Measurements from ENCODE around the gene ANO9. TPM values are rescaled to one million over a fixed set of nuclear protein-coding genes. Genes with fewer than 3 reads are reported as not detected.

Gene ANO9
- total RNA-seq, 6 donors from 2014 or later = 11.7 to 62.9 (median 18.8) TPM

GRCh38 chr11:486189-486588 lies 44.4 kb upstream of the ANO9 start:
- Histone ChIP-seq H3K4me1 (no peaks in the 10 kb centered on the region), H3K27ac (no peak overlapping the region), H3K4me3 (no peak overlapping the region), H3K9me3 (no peaks in the 10 kb centered on the region), H3K27me3 (no peaks in the 10 kb centered on the region), H3K36me3 (peaks cover 0 to 23% (median 9%) of the 10 kb centered on the region in 4 donors)
- TF ChIP-seq EP300 (IDR thresholded peaks at IDR 0.05) (no peak), POLR2AphosphoS5 (IDR thresholded peaks at IDR 0.05) (no peak), CTCF (IDR thresholded peaks at IDR 0.05) (no peak), POLR2A (IDR thresholded peaks at IDR 0.05) (no peak)
- 95 to 97% methylated on average over 12 to 19 of the region's 23 CpGs for WGBS, 2 donors
- no peak for ATAC-seq (ENCODE audit: low FRiP score in 2 of 2)
- peak in 1 of 2 donors; percentile 62 for DNase-seq

- no peaks in the 10 kb centered on the region for H3K9me3 ChIP-seq
- H3K4me3 ChIP-seq = no peak overlapping the region
- no peak for TF ChIP-seq POLR2A (IDR thresholded peaks at IDR 0.05)
- no peak for TF ChIP-seq CTCF (IDR thresholded peaks at IDR 0.05)
- no peak for TF ChIP-seq POLR2AphosphoS5 (IDR thresholded peaks at IDR 0.05)
- TF ChIP-seq EP300 (IDR thresholded peaks at IDR 0.05) = no peak
- H3K27me3 ChIP-seq = no peaks in the 10 kb centered on the region
- ATAC-seq (ENCODE audit: low FRiP score in 2 of 2) (no peak), DNase-seq (peak in 1 of 2 donors; percentile 40)
- WGBS, 2 donors = 93 to 95% methylated on average over 38 of the region's 38 CpGs
- no peaks in the 10 kb centered on the region for H3K4me1 ChIP-seq
- H3K36me3 ChIP-seq = peaks cover 0 to 9% (median 2%) of the 10 kb centered on the region in 4 donors
- H3K27ac ChIP-seq = no peak overlapping the region
Observed at GRCh38 chr11:484616-485015, 42.8 kb upstream of the ANO9 start.

GRCh38 chr11:479311-479710 lies 37.5 kb upstream of the ANO9 start:
- no peak for TF ChIP-seq EP300 (IDR thresholded peaks at IDR 0.05)
- no peak for TF ChIP-seq POLR2AphosphoS5 (IDR thresholded peaks at IDR 0.05)
- TF ChIP-seq POLR2A (IDR thresholded peaks at IDR 0.05) = no peak

GRCh38 chr11:477052-477715 lies 35.4 kb upstream of the ANO9 start:
- DNase-seq (no peak), ATAC-seq (ENCODE audit: low FRiP score in 2 of 2) (no peak)
- Histone ChIP-seq H3K9me3 (no peaks in the 10 kb centered on the region), H3K4me3 (no peak overlapping the region), H3K36me3 (no peaks in the 10 kb centered on the region), H3K4me1 (no peaks in the 10 kb centered on the region), H3K27ac (no peak overlapping the region), H3K27me3 (no peaks in the 10 kb centered on the region)
- TF ChIP-seq POLR2AphosphoS5 (IDR thresholded peaks at IDR 0.05) (no peak), POLR2A (IDR thresholded peaks at IDR 0.05) (no peak), CTCF (IDR thresholded peaks at IDR 0.05) (no peak), EP300 (IDR thresholded peaks at IDR 0.05) (no peak)
- 83 to 90% methylated on average over 15 to 16 of the region's 16 CpGs for WGBS, 2 donors

More at GRCh38 chr11:479311-479710, 37.5 kb upstream of the ANO9 start:
- WGBS, 2 donors = 90 to 95% methylated on average over 12 to 13 of the region's 13 CpGs
- DNase-seq = peak in 1 of 2 donors; percentile 65
- H3K9me3 ChIP-seq = no peaks in the 10 kb centered on the region
- ATAC-seq (ENCODE audit: low FRiP score in 2 of 2) = no peak
- H3K27ac ChIP-seq = no peak overlapping the region
- H3K4me1 ChIP-seq = no peaks in the 10 kb centered on the region
- no peaks in the 10 kb centered on the region for H3K36me3 ChIP-seq
- no peaks in the 10 kb centered on the region for H3K27me3 ChIP-seq
- H3K4me3 ChIP-seq = no peak overlapping the region

GRCh38 chr11:476416-476815 lies 34.6 kb upstream of the ANO9 start:
- Histone ChIP-seq H3K4me3 (no peak overlapping the region), H3K36me3 (no peaks in the 10 kb centered on the region), H3K4me1 (peaks cover 0 to 1% (median 0%) of the 10 kb centered on the region in 4 donors), H3K9me3 (no peaks in the 10 kb centered on the region), H3K27ac (no peak overlapping the region), H3K27me3 (no peaks in the 10 kb centered on the region)
- 98% methylated on average over 11 to 14 of the region's 15 CpGs for WGBS, 2 donors
- ATAC-seq (ENCODE audit: low FRiP score in 2 of 2) = no peak
- TF ChIP-seq POLR2A (IDR thresholded peaks at IDR 0.05) (no peak), EP300 (IDR thresholded peaks at IDR 0.05) (no peak), POLR2AphosphoS5 (IDR thresholded peaks at IDR 0.05) (no peak), CTCF (IDR thresholded peaks at IDR 0.05) (no peak)
- DNase-seq = peak in 1 of 2 donors; percentile 56

Measured in upper lobe of left lung (tissue), 6 donors.